GM12878 (cell line): ENCODE data around the gene AZGP1. TPM values are rescaled to one million over a fixed set of nuclear protein-coding genes. Genes with fewer than 3 reads are reported as not detected.

Experiments used
- ATAC-seq: fragments of 200-7000 bp; cut with Tn5 transposase; 3 replicates; pipeline ENCODE4 v1.9.1; 2020; ENCODE audit warnings: mild to moderate bottlenecking, moderate library complexity
- Bru-seq: library from RNA; stranded (reverse); fragments of 400-500 nt; gene quantifications from one replicate; lab custom pipeline; 2021; lab: Mats Ljungman, UMichigan
- BruChase-seq, 2 experiments: library from RNA; stranded (reverse); fragments of 400-500 nt; gene quantifications; one replicate each; lab custom pipeline; 2021; lab: Mats Ljungman, UMichigan
- BruUV-seq: library from RNA; stranded (reverse); fragments of 400-500 nt; replicated peaks from 2 replicates; lab custom pipeline; 2021; lab: Mats Ljungman, UMichigan
- CTCF ChIA-PET: fragments of 300-600 bp; sonication (Branson Sonifier 250); formaldehyde crosslinking; extraction: SDS; loops from one replicate; lab custom pipeline; 2021; ENCODE audit warnings: inconsistent platforms; lab: Yijun Ruan, JAX
- POLR2A ChIA-PET: fragments of 350-600 bp; formaldehyde crosslinking; extraction: SDS; loops from one replicate; lab custom pipeline; 2021; ENCODE audit warnings: inconsistent platforms; lab: Charles Lee
- RAD21 ChIA-PET: fragments of 300-600 bp; sonication (Branson Sonifier 250); formaldehyde crosslinking; loops from one replicate; lab custom pipeline; 2023; ENCODE audit warnings: antibody characterized with exemption; ENCODE audit not compliant: unreplicated experiment; lab: Charles Lee
- SMC1A ChIA-PET: fragments of 300-600 bp; sonication (Branson Sonifier 250); formaldehyde crosslinking; loops from one replicate; lab custom pipeline; 2023; ENCODE audit not compliant: unreplicated experiment, uncharacterized antibody; lab: Charles Lee
- DNase-seq: peaks from one replicate; pipeline ENCODE4 v3.0.0-alpha.2; 2011; ENCODE audit warnings: low read depth, low spot score
- FAIRE-seq: peaks from 3 replicates; lab custom pipeline; 2011; peaks lifted over from hg19 to GRCh38; lab: Jason Lieb, UNC
- H2AFZ ChIP-seq: 2 replicates; pipeline ENCODE4 v1.6.0; 2011; ENCODE audit warnings: low read depth, low read length, control low read depth; ENCODE audit not compliant: control insufficient read depth
- H3K27ac ChIP-seq: 2 replicates; pipeline ENCODE4 v1.5.1; 2011; ENCODE audit warnings: control low read depth; ENCODE audit not compliant: control insufficient read depth, insufficient read depth
- H3K27me3 ChIP-seq, 2 experiments: replicated peaks in 1 of 2; 2 replicates each; pipeline versions ENCODE4 v1.6.0 to v1.6.1; 2011; ENCODE audit warnings: low read length in 1 of 2; ENCODE audit not compliant: control insufficient read depth in 2 of 2, insufficient read depth in 2 of 2
- H3K36me3 ChIP-seq, 2 experiments: 2 replicates each; pipeline ENCODE4 v1.5.1; 2011; ENCODE audit warnings: low read length in 1 of 2; ENCODE audit not compliant: control insufficient read depth in 2 of 2, insufficient read depth in 2 of 2
- H3K4me1 ChIP-seq: 2 replicates; pipeline ENCODE4 v1.6.1; 2011; ENCODE audit warnings: mild to moderate bottlenecking, low read length, moderate library complexity, mixed read lengths; ENCODE audit not compliant: control insufficient read depth, insufficient read depth
- H3K4me2 ChIP-seq: 2 replicates; pipeline ENCODE4 v1.6.0; 2011; ENCODE audit warnings: control low read depth; ENCODE audit not compliant: control insufficient read depth, insufficient read depth
- H3K4me3 ChIP-seq: fragments of 200-600 bp; sonication (generic); 2 replicates; pipeline ENCODE4 v1.5.1; 2016
- H3K79me2 ChIP-seq: 2 replicates; pipeline ENCODE4 v1.6.0; 2011; ENCODE audit warnings: low read length; ENCODE audit not compliant: control insufficient read depth, insufficient read depth
- H3K9ac ChIP-seq: 2 replicates; pipeline ENCODE4 v1.8.0; 2011; ENCODE audit warnings: low read length, control low read depth, mixed read lengths; ENCODE audit not compliant: control insufficient read depth, insufficient read depth
- H3K9me3 ChIP-seq: replicated peaks from 3 replicates; pipeline ENCODE4 v1.5.1; 2011; ENCODE audit warnings: mild to moderate bottlenecking, low read length; ENCODE audit not compliant: control insufficient read depth, insufficient read depth
- H4K20me1 ChIP-seq: 2 replicates; pipeline ENCODE4 v1.6.0; 2011; ENCODE audit not compliant: control insufficient read depth, insufficient read depth
- SREBF2 ChIP-seq: IDR thresholded peaks from 2 replicates; pipeline ENCODE4 v1.6.1; 2012; ENCODE audit warnings: mild to moderate bottlenecking, low read length
- ZNF384 ChIP-seq: IDR thresholded peaks from 2 replicates; pipeline ENCODE4 v1.6.1; 2012; ENCODE audit warnings: low read depth, mild to moderate bottlenecking, low read length, improper control_type of control experiment, borderline replicate concordance
- WGBS: methylation state at CpG from one replicate; pipeline ENCODE4 v1.1.6; 2016; ENCODE audit warnings: low lambda C conversion rate; ENCODE audit not compliant: insufficient replicate concordance, insufficient coverage; ENCODE audit errors: missing lambda C conversion rate; 5-methylcytosine and 5-hydroxymethylcytosine counted together
- in situ Hi-C: fragments of 300-500 bp; cut with MboI; formaldehyde crosslinking; loops from 9 replicates; pipeline ENCODE4 v1.14.3; 2018; ENCODE audit warnings: mixed read lengths
- intact Hi-C: fragments of 100-400 bp; cut with micrococcal nuclease; formaldehyde crosslinking; loops from one replicate; pipeline ENCODE4 v1.14.2; 2022; ENCODE audit not compliant: unreplicated experiment
- long read RNA-seq, 2 experiments: library from polyadenylated mRNA; unstranded; transcript quantifications; one replicate each; pipeline ENCODE4 v2.0.0, GENCODE V29; 2019 to 2020
- polyA minus RNA-seq, 3 experiments: library from RNA; depleted of rRNA, polyadenylated mRNA; stranded (reverse); fragments of >200 nt; gene quantifications; 2 replicates each; pipeline ENCODE4 v1.2.3, GENCODE V29; 2011
- polyA plus RNA-seq, 11 experiments: library from polyadenylated mRNA; depleted of rRNA in 4 of 11; unstranded in 6 of 11; stranded (reverse) in 5 of 11; fragments of >200 nt; fragmentation: Nextera tagmentation in 4 of 11; fragmentation: Illumina TruSeq in 1 of 11; extraction: Ambion mirVana in 4 of 11; extraction: Trizol in 1 of 11; gene quantifications; 1 replicate in 1 of 11; 2 replicates in 10 of 11; pipeline versions ENCODE4 v1.2.1 to v1.2.3, GENCODE V29; 2011 to 2016; ENCODE audit warnings: inconsistent platforms in 2 of 11, missing spikeins in 2 of 11, low read depth in 1 of 11
- total RNA-seq, 4 experiments: library from RNA; depleted of rRNA in 3 of 4; stranded (reverse); fragments of >200 nt in 3 of 4; fragmentation: Illumina TruSeq in 1 of 4; extraction: Trizol in 1 of 4; gene quantifications; 2 replicates each; pipeline versions ENCODE4 v1.2.1 to v1.2.3, GENCODE V29; 2013 to 2021

AZGP1 gene
- total RNA-seq (2013; cell fraction: nucleolus; rRNA removed): not detected in 2 replicates
- 0.28 and 0.54 TPM in 2 replicates for total RNA-seq (2014; rRNA removed)
- total RNA-seq (2014; rRNA removed; fragmentation: Illumina TruSeq; extraction: Trizol): 0.18 and 0.46 TPM in 2 replicates
- 0.64 and 1.1 TPM in 2 replicates for total RNA-seq (2021)
- polyA plus RNA-seq (2011; ENCODE audit: low read depth): 0.47 TPM
- not detected in 2 replicates for polyA plus RNA-seq (2011; rRNA removed)
- 0.08 and 0.13 TPM in 2 replicates for polyA plus RNA-seq (2011; cell fraction: cytosol; rRNA removed)
- not detected in 2 replicates for polyA plus RNA-seq (2011; cell fraction: nucleus; rRNA removed)
- not detected in 2 replicates for polyA plus RNA-seq (2012)
- polyA plus RNA-seq (2014; fragmentation: Illumina TruSeq; extraction: Trizol): 0.29 and 0.40 TPM in 2 replicates
- polyA plus RNA-seq (2014; fragmentation: Nextera tagmentation; extraction: Ambion mirVana): not detected
- 0.25 and 0.44 TPM in 2 replicates for polyA plus RNA-seq (2014; rRNA removed)
- polyA plus RNA-seq (2016; fragmentation: Nextera tagmentation; extraction: Ambion mirVana): not detected
- not detected in 2 replicates for polyA minus RNA-seq (2011; rRNA and poly(A)+ RNA removed)
- polyA minus RNA-seq (2011; cell fraction: cytosol; rRNA and poly(A)+ RNA removed): not detected in 2 replicates
- polyA minus RNA-seq (2011; cell fraction: nucleus; rRNA and poly(A)+ RNA removed): not detected in 2 replicates
- percentile 15 among the genes with signal in this experiment for Bru-seq, nascent RNA
- percentile 18 among the genes with signal in this experiment for BruChase-seq, experiment 1, labeled RNA remaining after a 6-hour chase
- BruChase-seq, experiment 2, labeled RNA remaining after a 2-hour chase: percentile 23 among the genes with signal in this experiment
- long read RNA-seq, experiment 1: 0 reads
- long read RNA-seq, experiment 2: 0 reads

DNA sequence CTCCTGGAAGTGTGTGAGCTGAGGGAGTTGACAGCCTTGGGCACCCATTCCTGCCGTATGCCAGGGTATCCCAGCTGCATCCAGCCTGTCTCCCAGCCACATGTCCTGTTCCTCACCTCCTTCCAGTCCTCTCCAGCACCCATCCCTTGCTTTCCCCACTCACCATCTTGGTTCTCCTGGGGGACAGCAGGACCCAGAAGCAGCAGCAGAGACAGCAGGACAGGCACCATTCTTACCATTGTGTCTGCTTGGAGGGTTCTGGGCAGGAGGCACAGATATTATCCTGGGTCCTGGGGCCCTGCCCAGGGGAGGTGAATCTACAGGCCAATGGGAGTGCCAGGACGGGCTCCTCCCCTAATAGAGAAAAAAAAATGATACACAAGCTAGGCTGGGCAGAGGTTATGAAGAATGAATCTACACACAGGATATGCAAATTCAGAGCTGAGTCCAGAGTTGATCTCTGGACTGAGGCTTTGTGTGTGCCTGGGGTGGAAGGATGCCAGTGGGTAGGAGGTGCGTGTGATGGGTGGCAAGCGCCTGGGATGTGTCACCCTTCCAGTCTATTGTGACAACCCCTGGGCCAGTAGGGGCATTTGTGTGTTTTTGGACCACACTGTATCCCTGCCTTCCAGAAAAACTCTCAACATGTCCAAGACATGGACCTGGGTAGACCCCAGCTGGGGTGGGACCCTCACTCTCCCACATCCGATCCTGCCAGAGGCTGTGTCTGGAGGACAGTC, at the start of gene AZGP1:
Gene AZGP1 (minus strand): TSS at position 250 of the 740 bp plus-strand sequence. CDS start 11 bp downstream, at position 239.
- no TSS peak for BruUV-seq
- no peak within 1 kb of the TSS for H3K4me2 ChIP-seq
- H3K79me2 ChIP-seq: no peaks in the 10 kb centered on the region
- no peaks in the 10 kb centered on the region for H3K27me3 ChIP-seq
- FAIRE-seq: no peak
- in situ Hi-C loops (no loop called here), intact Hi-C loops (loop anchor here (5.0 kb wide), 2 partner anchors 64 to 151 kb away; partner anchors contain the start of gene MBLAC1)
- H4K20me1 ChIP-seq: no peaks in the 10 kb centered on the region
- DNase-seq: no peak
- H3K36me3 ChIP-seq: no peaks in the 10 kb centered on the region
- no peaks in the 10 kb centered on the region for H3K9me3 ChIP-seq
- POLR2A ChIA-PET: interaction anchor here (0.6 kb wide), 1 partner anchor 19 kb away, joined by 6 read pairs; no protein-coding TSS in a partner anchor
- H3K4me3 ChIP-seq: no peak within 1 kb of the TSS
- CTCF ChIA-PET: interaction anchor here (0.6 to 7.3 kb wide), 4 partner anchors 15 to 1314 kb away, joined by 3 to 66 read pairs (median 29); no protein-coding TSS in a partner anchor
- RAD21 ChIA-PET: no interaction called here
- SMC1A ChIA-PET: interaction anchor here (0.6 kb wide), 1 partner anchor 1315 kb away, joined by 3 read pairs; no protein-coding TSS in a partner anchor
- H2AFZ ChIP-seq: no peak within 1 kb of the TSS
- H3K9ac ChIP-seq: no peak within 1 kb of the TSS
- WGBS: 10% methylated on average over 5 of the region's 5 CpGs
- peak; percentile 68 for ATAC-seq
- TF ChIP-seq SREBF2 (no peak), ZNF384 (peak; percentile 24; the same call in 1 of the 2 replicates)
- H3K4me1 ChIP-seq: no peaks in the 10 kb centered on the region
- H3K27ac ChIP-seq: no peak within 1 kb of the TSS
